ENCODE measurements around the gene TRAF3IP3. TPM values are rescaled to one million over a fixed set of nuclear protein-coding genes. Genes with fewer than 3 reads are reported as not detected.

The TRAF3IP3 gene
- total and polyA plus RNA-seq, 2 donors (not counting 3 experiments of a cell fraction or from before 2014, with no cell fraction given), result not detected

GRCh38 chr1:209786146-209786545 lies 30.3 kb downstream of the TRAF3IP3 start:
- Histone ChIP-seq H3K27me3 (ENCODE audit: control insufficient read depth in 2 of 2, insufficient read depth in 2 of 2, low read length in 2 of 2) (no peaks in the 10 kb centered on the region), H3K4me1 (ENCODE audit: control insufficient read depth, extremely low read depth, insufficient read depth, low read length) (peaks cover 10% of the 10 kb centered on the region), H2AFZ (ENCODE audit: low read depth, low read length) (no peak overlapping the region), H3K27ac (ENCODE audit: insufficient read depth, low read depth, low read length) (no peak overlapping the region), H3K36me3 (ENCODE audit: control insufficient read depth in 2 of 2, extremely low read depth in 1 of 2, insufficient read depth in 2 of 2, low read length in 2 of 2) (peaks cover 5 to 23% of the 10 kb centered on the region in 2 experiments), H3K9ac (replicated peaks; ENCODE audit: extremely low read depth, insufficient read depth, low read length) (no peak overlapping the region), H3K4me3 (replicated peaks in 1 of 3; ENCODE audit: insufficient read depth in 1 of 3, low read depth in 1 of 3, low read length in 3 of 3) (no peak overlapping the region), H3K4me2 (ENCODE audit: insufficient read depth, low read length) (no peak overlapping the region), H3K79me2 (ENCODE audit: control insufficient read depth, insufficient read depth, low read length) (no peaks in the 10 kb centered on the region), H4K20me1 (replicated peaks; ENCODE audit: control insufficient read depth, extremely low read depth, insufficient read depth, low read length) (no peaks in the 10 kb centered on the region), H3K9me3 (replicated peaks; ENCODE audit: control insufficient read depth, insufficient read depth, low read length) (no peaks in the 10 kb centered on the region), H3K9me1 (replicated peaks; ENCODE audit: control insufficient read depth, extremely low read depth, insufficient read depth, low read length) (no peaks in the 10 kb centered on the region)
- ChIA-PET POLR2A (no interaction called here), CTCF (interaction anchor here (3.4 kb wide), 1 partner anchor 37 kb away, joined by 15 read pairs; no protein-coding TSS in a partner anchor)
- intact Hi-C loops (cut with micrococcal nuclease), result loop anchor here (1.0 kb wide), 1 partner anchor 8 kb away; no protein-coding TSS in a partner anchor
- FAIRE-seq, result no peak
- BruUV-seq (replicated peaks), result no TSS peak
- DNase-seq (ENCODE audit: low read depth, low spot score), result no peak
- dilution Hi-C loops (cut with MboI; ENCODE audit: extremely low pct_ligation_motif_present, low sequenced_read_pairs), result no loop called here
- TF ChIP-seq GATA2 (IDR thresholded peaks at IDR 0.05; ENCODE audit: insufficient read depth, insufficient read length, low read depth, low read length), result no peak
- TF ChIP-seq POLR2A (IDR thresholded peaks at IDR 0.05; ENCODE audit: low read depth, low read length), result no peak
- no peak for TF ChIP-seq MYC (IDR thresholded peaks at IDR 0.05; ENCODE audit: low read depth, low read length)
- TF ChIP-seq FOS (IDR thresholded peaks at IDR 0.05; ENCODE audit: borderline replicate concordance, insufficient read depth, low read length), result no peak
- TF ChIP-seq EZH2 (IDR thresholded peaks at IDR 0.05; ENCODE audit: borderline replicate concordance, low read depth, low read length, severe bottlenecking), result no peak
- no peak for TF ChIP-seq MAX (IDR thresholded peaks at IDR 0.05; ENCODE audit: insufficient read depth, insufficient read length)
- no peak for TF ChIP-seq POLR2AphosphoS5 (IDR thresholded peaks at IDR 0.05; ENCODE audit: insufficient read depth, low read depth, low read length)
- no peak for TF ChIP-seq JUN (IDR thresholded peaks at IDR 0.05; ENCODE audit: borderline replicate concordance, insufficient read depth, insufficient read length, low read depth)
- TF ChIP-seq CTCF (IDR thresholded peaks at IDR 0.05; ENCODE audit: extremely low read depth in 1 of 2, insufficient read depth in 1 of 2, low read depth in 1 of 2, low read length in 2 of 2), result no peak
